Activated gamma-delta T cell treated with Interleukin-2 at 50 U/mL for 16 hours (primary cell): ENCODE data around the gene HMSD.

Experiments used
- DNase-seq: peaks from one replicate; pipeline ENCODE4 v3.0.0-alpha.2; 2020

Gene HMSD

GRCh38 chr18:63997041-63997440 is 47.9 kb downstream of the HMSD start:
- no peak for DNase-seq

GRCh38 chr18:63997606-63998005 is 48.5 kb downstream of the HMSD start:
- DNase-seq = no peak

GRCh38 chr18:63999871-64000270 is 50.8 kb downstream of the HMSD start:
- no peak for DNase-seq

GRCh38 chr18:64002581-64002980 is 53.5 kb downstream of the HMSD start:
- DNase-seq = no peak

GRCh38 chr18:64009305-64009704 is 60.2 kb downstream of the HMSD start:
- DNase-seq = no peak
